HepG2 (cell line): ENCODE results near the gene JOSD1. TPM values are rescaled to one million over a fixed set of nuclear protein-coding genes. Genes with fewer than 3 reads are reported as not detected.

Experiments
- ATF6 ChIP-seq: sonication (generic); formaldehyde crosslinking; conservative IDR thresholded peaks from 2 replicates; pipeline ENCODE4 v1.4.0; 2020; ENCODE audit warnings: missing genetic modification reagents
- ATF7 ChIP-seq, 2 experiments: fragments of 450-650 bp in 1 of 2; sonication (generic) in 1 of 2; formaldehyde crosslinking in 1 of 2; IDR thresholded peaks; 2 replicates each; pipeline versions ENCODE4 v1.4.0 to v1.6.1; 2016 to 2020; ENCODE audit warnings: antibody characterized with exemption in 1 of 2, mild to moderate bottlenecking in 1 of 2, missing genetic modification reagents in 1 of 2
- CEBPB ChIP-seq: IDR thresholded peaks from 2 replicates; pipeline ENCODE4 v1.6.1; 2011; ENCODE audit warnings: low read depth, low read length, improper control_type of control experiment, borderline replicate concordance
- GFI1 ChIP-seq: sonication (generic); formaldehyde crosslinking; IDR thresholded peaks from 2 replicates; pipeline ENCODE4 v1.5.0; 2020; ENCODE audit warnings: missing genetic modification reagents, mild to moderate bottlenecking, borderline replicate concordance
- MTA1 ChIP-seq: sonication (generic); formaldehyde crosslinking; IDR thresholded peaks from 2 replicates; pipeline ENCODE4 v1.4.0; 2020; ENCODE audit warnings: missing genetic modification reagents, mild to moderate bottlenecking, borderline replicate concordance
- NR0B2 ChIP-seq: sonication (generic); formaldehyde crosslinking; IDR thresholded peaks from 2 replicates; pipeline ENCODE4 v1.4.0; 2020; ENCODE audit warnings: mild to moderate bottlenecking, missing genetic modification reagents
- POGZ ChIP-seq: sonication (generic); formaldehyde crosslinking; IDR thresholded peaks from 2 replicates; pipeline ENCODE4 v1.4.0; 2020; ENCODE audit warnings: mild to moderate bottlenecking, missing genetic modification reagents
- RORA ChIP-seq: sonication (generic); formaldehyde crosslinking; IDR thresholded peaks from 2 replicates; pipeline ENCODE4 v1.5.0; 2020; ENCODE audit warnings: mild to moderate bottlenecking, missing genetic modification reagents, moderate library complexity
- SAP130 ChIP-seq: IDR thresholded peaks from 2 replicates; pipeline ENCODE4 v1.6.1; 2016; ENCODE audit warnings: low read depth
- SCMH1 ChIP-seq: sonication (generic); formaldehyde crosslinking; IDR thresholded peaks from 2 replicates; pipeline ENCODE4 v1.9.0; 2021; ENCODE audit warnings: missing genetic modification reagents, mild to moderate bottlenecking, borderline replicate concordance
- SRSF9 ChIP-seq: fragments of 200-400 bp; formaldehyde crosslinking; IDR thresholded peaks from 2 replicates; pipeline ENCODE4 v1.6.1; 2018; ENCODE audit warnings: borderline replicate concordance, mild to moderate bottlenecking, low read depth, low read length; ENCODE audit not compliant: insufficient read depth, poor library complexity, severe bottlenecking
- TCF7 ChIP-seq: sonication (generic); IDR thresholded peaks from 2 replicates; pipeline ENCODE4 v1.6.1; 2016; ENCODE audit warnings: antibody characterized with exemption, low read depth
- ZNF205 ChIP-seq: IDR thresholded peaks from 2 replicates; pipeline ENCODE4 v1.6.1; 2018; ENCODE audit warnings: missing biosample characterization, missing genetic modification reagents
- ZNF350 ChIP-seq: sonication (generic); formaldehyde crosslinking; IDR thresholded peaks from 2 replicates; pipeline ENCODE4 v1.4.0; 2020; ENCODE audit warnings: mild to moderate bottlenecking, low read depth, missing genetic modification reagents, borderline replicate concordance
- ZNF407 ChIP-seq: sonication (generic); formaldehyde crosslinking; IDR thresholded peaks from one replicate; pipeline ENCODE4 v1.5.1; 2020; ENCODE audit warnings: mild to moderate bottlenecking, missing genetic modification reagents; ENCODE audit errors: not compliant biosample characterization
- ZNF530 ChIP-seq: sonication (generic); formaldehyde crosslinking; IDR thresholded peaks from 2 replicates; pipeline ENCODE4 v1.5.0; 2020; ENCODE audit warnings: low read depth, mild to moderate bottlenecking, missing genetic modification reagents
- ZNF598 ChIP-seq: sonication (generic); formaldehyde crosslinking; IDR thresholded peaks from 2 replicates; pipeline ENCODE4 v1.5.1; 2020; ENCODE audit warnings: mild to moderate bottlenecking, missing genetic modification reagents, borderline replicate concordance
- ZNF883 ChIP-seq: sonication (generic); formaldehyde crosslinking; IDR thresholded peaks from 2 replicates; pipeline ENCODE4 v1.5.1; 2020; ENCODE audit warnings: mild to moderate bottlenecking, missing genetic modification reagents; ENCODE audit errors: not compliant biosample characterization
- polyA plus RNA-seq, 8 experiments: library from polyadenylated mRNA; depleted of rRNA in 3 of 8; stranded (reverse) in 7 of 8; unstranded in 1 of 8; fragments of >200 nt; fragmentation: Illumina TruSeq in 4 of 8; extraction: Trizol in 4 of 8; gene quantifications; 2 replicates each; pipeline versions ENCODE4 v1.2.1 to v1.2.3, GENCODE V29; 2011 to 2016; ENCODE audit warnings: low read depth in 4 of 8, missing spikeins in 1 of 8, mixed read lengths in 1 of 8; ENCODE audit not compliant: insufficient read depth in 1 of 8
- total RNA-seq, 5 experiments: library from RNA; depleted of rRNA; stranded (reverse); fragments of >200 nt; fragmentation: Illumina TruSeq; extraction: Trizol; gene quantifications; 2 replicates each; pipeline ENCODE4 v1.2.3, GENCODE V29; 2016; ENCODE audit warnings: low read depth in 1 of 5

The JOSD1 gene
- total and polyA plus RNA-seq, 2 of the 13 experiments (the other 11 are each of a cell fraction or from before 2014, with no cell fraction given), result 31.7 to 38.4 TPM

GRCh38 chr22:38681582-38682335 is 19.0 kb downstream of the JOSD1 start, which contains the start of gene TOMM22 (continued):
- TF ChIP-seq ATF6 (CRISPR knock-in tag) (no peak), ZNF598 (CRISPR knock-in tag) (peak; percentile 91), SCMH1 (CRISPR knock-in tag) (no peak), TCF7 (peak; percentile 5; the same call in 1 of the 2 replicates), SAP130 (CRISPR knock-in tag) (peak; percentile 96), ZNF407 (peak; percentile 94), GFI1 (CRISPR knock-in tag) (peak; percentile 63; the same call in 1 of the 2 replicates), RORA (CRISPR knock-in tag) (no peak), ZNF883 (CRISPR knock-in tag) (peak; percentile 76), POGZ (peak; percentile 93), ZNF350 (CRISPR knock-in tag) (peak; percentile 96), MTA1 (CRISPR knock-in tag) (peak; percentile 83; the same call in 1 of the 2 replicates), ZNF530 (peak; percentile 85; the same call in 1 of the 2 replicates), ZNF205 (peak; percentile 88), SRSF9 (no peak), CEBPB (no peak), NR0B2 (CRISPR knock-in tag) (peak; percentile 81), ATF7 (IDR thresholded peaks at IDR 0.05) (no peak), ATF7 (CRISPR knock-in tag; IDR thresholded peaks at IDR 0.05) (no peak)
